Measurements from ENCODE around the gene KCNK4. TPM values are rescaled to one million over a fixed set of nuclear protein-coding genes. Genes with fewer than 3 reads are reported as not detected.
A peak's percentile ranks its signal among the peaks of the same experiment; 100 is the strongest.

KCNK4 gene
- total and polyA plus RNA-seq, 2 of the 13 experiments (the other 11 are each of a cell fraction or from before 2014, with no cell fraction given), result not detected

GRCh38 chr11:64252003-64252872 lies 38.9 kb upstream of the KCNK4 start (continued):
- TF ChIP-seq PAX8 (CRISPR knock-in tag; IDR thresholded peaks at IDR 0.05; ENCODE audit: borderline replicate concordance) (no peak), PHF8 (CRISPR knock-in tag; IDR thresholded peaks at IDR 0.05) (0 out of 2 replicates have a peak, but pooled peaks have one; percentile 14), ARNT2 (CRISPR knock-in tag; IDR thresholded peaks at IDR 0.05; ENCODE audit: low read depth) (peak; percentile 33; the same call in 1 of the 2 replicates), MIXL1 (CRISPR knock-in tag; IDR thresholded peaks at IDR 0.05) (no peak), PBX2 (CRISPR knock-in tag; IDR thresholded peaks at IDR 0.05) (no peak), MTF1 (CRISPR knock-in tag; IDR thresholded peaks at IDR 0.05) (no peak), TFAP4 (IDR thresholded peaks at IDR 0.05; ENCODE audit: borderline replicate concordance, low read depth) (no peak), ZFP91 (CRISPR knock-in tag; IDR thresholded peaks at IDR 0.05; ENCODE audit: borderline replicate concordance) (no peak), HNF1B (CRISPR knock-in tag; IDR thresholded peaks at IDR 0.05) (no peak), NFYC (CRISPR knock-in tag; IDR thresholded peaks at IDR 0.05) (no peak), ZNF33A (CRISPR knock-in tag; IDR thresholded peaks at IDR 0.05; ENCODE audit: borderline replicate concordance) (no peak), ZNF616 (CRISPR knock-in tag; IDR thresholded peaks at IDR 0.05; ENCODE audit: low read depth) (no peak), ZNF746 (CRISPR knock-in tag; IDR thresholded peaks at IDR 0.05) (0 out of 2 replicates have a peak, but pooled peaks have one; percentile 19), KDM1A (CRISPR knock-in tag; IDR thresholded peaks at IDR 0.05) (no peak), RFXANK (CRISPR knock-in tag; IDR thresholded peaks at IDR 0.05) (no peak), NRL (CRISPR knock-in tag; IDR thresholded peaks at IDR 0.05; ENCODE audit: borderline replicate concordance) (0 out of 2 replicates have a peak, but pooled peaks have one; percentile 23), ZFX (CRISPR knock-in tag; IDR thresholded peaks at IDR 0.05; ENCODE audit: low read depth) (0 out of 2 replicates have a peak, but pooled peaks have one; percentile 3), ZNF724P (CRISPR knock-in tag; IDR thresholded peaks at IDR 0.05; ENCODE audit: borderline replicate concordance) (no peak), ZNF607 (CRISPR knock-in tag; IDR thresholded peaks at IDR 0.05; ENCODE audit: borderline replicate concordance) (no peak), MIER2 (CRISPR knock-in tag; IDR thresholded peaks at IDR 0.05) (no peak), ZEB1 (IDR thresholded peaks at IDR 0.05; ENCODE audit: insufficient replicate concordance, low read depth) (no peak), PHF21A (CRISPR knock-in tag; IDR thresholded peaks at IDR 0.05) (no peak)
- TF ChIP-seq, protein P1, sequence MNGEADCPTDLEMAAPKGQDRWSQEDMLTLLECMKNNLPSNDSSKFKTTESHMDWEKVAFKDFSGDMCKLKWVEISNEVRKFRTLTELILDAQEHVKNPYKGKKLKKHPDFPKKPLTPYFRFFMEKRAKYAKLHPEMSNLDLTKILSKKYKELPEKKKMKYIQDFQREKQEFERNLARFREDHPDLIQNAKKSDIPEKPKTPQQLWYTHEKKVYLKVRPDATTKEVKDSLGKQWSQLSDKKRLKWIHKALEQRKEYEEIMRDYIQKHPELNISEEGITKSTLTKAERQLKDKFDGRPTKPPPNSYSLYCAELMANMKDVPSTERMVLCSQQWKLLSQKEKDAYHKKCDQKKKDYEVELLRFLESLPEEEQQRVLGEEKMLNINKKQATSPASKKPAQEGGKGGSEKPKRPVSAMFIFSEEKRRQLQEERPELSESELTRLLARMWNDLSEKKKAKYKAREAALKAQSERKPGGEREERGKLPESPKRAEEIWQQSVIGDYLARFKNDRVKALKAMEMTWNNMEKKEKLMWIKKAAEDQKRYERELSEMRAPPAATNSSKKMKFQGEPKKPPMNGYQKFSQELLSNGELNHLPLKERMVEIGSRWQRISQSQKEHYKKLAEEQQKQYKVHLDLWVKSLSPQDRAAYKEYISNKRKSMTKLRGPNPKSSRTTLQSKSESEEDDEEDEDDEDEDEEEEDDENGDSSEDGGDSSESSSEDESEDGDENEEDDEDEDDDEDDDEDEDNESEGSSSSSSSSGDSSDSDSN (CRISPR knock-in tag; IDR thresholded peaks at IDR 0.05), result no peak

Data from HepG2 (cell line).